Liver (tissue), 3 donors: ENCODE data around the gene AP4E1.
"Not testable (repeated sequence)": the region's sequence is repeated elsewhere in the genome, so short reads cannot be mapped to it uniquely, and the experiment has no call there.

Source experiments
- CTCF ChIP-seq: fragments of 150-350 bp; IDR thresholded peaks from 2 replicates; pipeline ENCODE4 v1.5.1; 2017; ENCODE audit warnings: improper control_type of control experiment, low read depth, low read length; ENCODE audit not compliant: missing input control
- EGR1 ChIP-seq, 2 donors: IDR thresholded peaks; 2 replicates each; pipeline ENCODE4 v1.6.1; 2016 to 2018; ENCODE audit warnings: antibody characterized with exemption in 2 of 2, low read depth in 2 of 2
- GABPA ChIP-seq, 2 donors: IDR thresholded peaks in 1 of 2; conservative IDR thresholded peaks in 1 of 2; 2 replicates each; pipeline ENCODE4 v1.6.1; 2016; ENCODE audit warnings: antibody characterized with exemption in 2 of 2, mild to moderate bottlenecking in 1 of 2, moderate library complexity in 1 of 2
- JUND ChIP-seq, 2 donors: IDR thresholded peaks; 2 replicates each; pipeline ENCODE4 v1.6.1; 2016; ENCODE audit warnings: antibody characterized with exemption in 2 of 2
- MAX ChIP-seq: IDR thresholded peaks from 2 replicates; pipeline ENCODE4 v1.6.1; 2016; ENCODE audit warnings: antibody characterized with exemption
- RAD21 ChIP-seq, 2 donors: IDR thresholded peaks; 2 replicates each; pipeline ENCODE4 v1.6.1; 2016; ENCODE audit warnings: antibody characterized with exemption in 2 of 2, mild to moderate bottlenecking in 2 of 2
- REST ChIP-seq: IDR thresholded peaks from 2 replicates; pipeline ENCODE4 v1.6.1; 2016; ENCODE audit warnings: antibody characterized with exemption, mild to moderate bottlenecking
- SP1 ChIP-seq: IDR thresholded peaks from 2 replicates; pipeline ENCODE4 v1.6.1; 2018; ENCODE audit warnings: antibody characterized with exemption, mild to moderate bottlenecking
- TAF1 ChIP-seq: conservative IDR thresholded peaks from 2 replicates; pipeline ENCODE4 v1.6.1; 2016; ENCODE audit warnings: antibody characterized with exemption, mild to moderate bottlenecking
- ZBTB33 ChIP-seq: IDR thresholded peaks from 2 replicates; pipeline ENCODE4 v1.6.1; 2016; ENCODE audit warnings: antibody characterized with exemption
- donor health status: healthy.
- donor health status: healthy.

- not testable (repeated sequence) for TF ChIP-seq SP1; REST; CTCF; RAD21 (IDR thresholded peaks at IDR 0.05); GABPA (IDR thresholded peaks at IDR 0.05 in 1 of 2, conservative IDR thresholded peaks at IDR 0.05 in 1 of 2); ZBTB33; JUND (IDR thresholded peaks at IDR 0.05); EGR1 (IDR thresholded peaks at IDR 0.05; ENCODE audit: low read depth in 2 of 2); MAX; TAF1
These were observed 33.2 kb upstream of the AP4E1 start for GRCh38 chr15:50875238-50875637.
